H1 (cell line): ENCODE data around the gene GAP43. TPM values are rescaled to one million over a fixed set of nuclear protein-coding genes. Genes with fewer than 3 reads are reported as not detected.

Experiments
- CTCF ChIA-PET: fragments of 300-600 bp; sonication (Branson Sonifier 250); formaldehyde crosslinking; loops from one replicate; lab custom pipeline; 2021; ENCODE audit not compliant: partially characterized antibody; lab: Charles Lee
- POLR2A ChIA-PET: fragments of 300-600 bp; sonication (Branson Sonifier 250); formaldehyde crosslinking; loops from one replicate; lab custom pipeline; 2021; ENCODE audit warnings: inconsistent platforms; ENCODE audit not compliant: partially characterized antibody; lab: Charles Lee
- DNase-seq, 2 experiments: peaks; one replicate each; pipeline versions ENCODE4 v3.0.0 to v3.0.0-alpha.2; 2010 to 2022; ENCODE audit warnings: low spot score in 2 of 2, low read depth in 1 of 2, mixed read lengths in 1 of 2
- FAIRE-seq: peaks from 2 replicates; lab custom pipeline; 2011; peaks lifted over from hg19 to GRCh38; lab: Jason Lieb, UNC
- H2AFZ ChIP-seq: 2 replicates; pipeline ENCODE4 v1.8.1; 2012; ENCODE audit warnings: low read length, inconsistent platforms
- H2AK5ac ChIP-seq: 2 replicates; pipeline ENCODE4 v1.6.1; 2013; ENCODE audit warnings: low read depth, low read length
- H2BK120ac ChIP-seq: replicated peaks from 2 replicates; pipeline ENCODE3; 2013; ENCODE audit warnings: low read depth, low read length, inconsistent platforms
- H2BK12ac ChIP-seq: 2 replicates; pipeline ENCODE4 v1.6.1; 2013; ENCODE audit warnings: low read depth, low read length
- H2BK15ac ChIP-seq: 2 replicates; pipeline ENCODE4 v1.6.1; 2013; ENCODE audit warnings: low read length
- H2BK20ac ChIP-seq: 2 replicates; pipeline ENCODE4 v1.6.1; 2013; ENCODE audit warnings: low read length
- H2BK5ac ChIP-seq: 2 replicates; pipeline ENCODE4 v1.6.1; 2013; ENCODE audit warnings: low read depth, low read length
- H3K14ac ChIP-seq: 2 replicates; pipeline ENCODE4 v1.6.1; 2013; ENCODE audit warnings: inconsistent platforms; ENCODE audit not compliant: insufficient read length
- H3K18ac ChIP-seq: 2 replicates; pipeline ENCODE4 v1.6.1; 2013; ENCODE audit warnings: low read length; ENCODE audit errors: extremely low read depth
- H3K23ac ChIP-seq: 2 replicates; pipeline ENCODE4 v1.6.1; 2013; ENCODE audit warnings: inconsistent platforms; ENCODE audit not compliant: insufficient read length
- H3K23me2 ChIP-seq: 2 replicates; pipeline ENCODE4 v1.6.1; 2013; ENCODE audit warnings: low read depth, low read length
- H3K27ac ChIP-seq: 2 replicates; pipeline ENCODE4 v1.6.1; 2011; ENCODE audit warnings: low read depth, low read length, inconsistent platforms
- H3K27me3 ChIP-seq, 4 experiments: replicated peaks in 1 of 4; 1 replicate in 1 of 4; 2 replicates in 3 of 4; pipeline versions ENCODE4 v1.6.1 to v1.8.1; 2011 to 2013; ENCODE audit warnings: low read length in 3 of 4, mild to moderate bottlenecking in 3 of 4, inconsistent platforms in 2 of 4, mixed read lengths in 2 of 4, moderate library complexity in 1 of 4; ENCODE audit not compliant: control insufficient read depth in 3 of 4, insufficient read depth in 3 of 4; ENCODE audit errors: extremely low read depth in 1 of 4
- H3K36me3 ChIP-seq, 4 experiments: 2 replicates each; pipeline versions ENCODE4 v1.6.1 to v1.8.1; 2011 to 2013; ENCODE audit warnings: mild to moderate bottlenecking in 4 of 4, low read length in 3 of 4, moderate library complexity in 2 of 4, control low read depth in 1 of 4, inconsistent platforms in 1 of 4; ENCODE audit not compliant: insufficient read depth in 4 of 4, control insufficient read depth in 2 of 4
- H3K4ac ChIP-seq: replicated peaks from 2 replicates; pipeline ENCODE3; 2013; ENCODE audit warnings: low read length, low read depth, mixed read lengths, inconsistent platforms; ENCODE audit not compliant: insufficient read length
- H3K4me1 ChIP-seq, 4 experiments: replicated peaks in 1 of 4; 1 replicate in 1 of 4; 2 replicates in 3 of 4; pipeline versions ENCODE4 v1.6.1 to v1.8.1; 2011 to 2013; ENCODE audit warnings: low read length in 3 of 4, inconsistent platforms in 2 of 4, mixed read lengths in 1 of 4; ENCODE audit not compliant: insufficient read depth in 4 of 4, control insufficient read depth in 3 of 4
- H3K4me2 ChIP-seq, 2 experiments: 2 replicates each; pipeline versions ENCODE4 v1.6.1 to v1.8.1; 2011 to 2013; ENCODE audit warnings: low read depth in 2 of 2, low read length in 2 of 2, control low read depth in 1 of 2, inconsistent platforms in 1 of 2, mild to moderate bottlenecking in 1 of 2; ENCODE audit not compliant: insufficient read depth in 1 of 2
- H3K4me3 ChIP-seq, 4 experiments: fragments of 200-600, 300-600 bp in 1 of 4; sonication (generic), shearing (Covaris generic), sonication (Bioruptor Twin) in 1 of 4; 2 replicates each; pipeline versions ENCODE4 v1.5.1 to v1.8.1; 2011 to 2016; ENCODE audit warnings: low read length in 4 of 4, low read depth in 3 of 4, control low read depth in 2 of 4, inconsistent platforms in 2 of 4, mild to moderate bottlenecking in 2 of 4, mixed read lengths in 1 of 4, moderate library complexity in 1 of 4; ENCODE audit not compliant: insufficient read depth in 2 of 4; ENCODE audit errors: extremely low read depth in 1 of 4
- H3K56ac ChIP-seq: replicated peaks from 2 replicates; pipeline ENCODE3; 2013; ENCODE audit warnings: low read depth, mild to moderate bottlenecking, mixed read lengths, low read length, inconsistent platforms; ENCODE audit not compliant: insufficient read length
- H3K79me1 ChIP-seq: 2 replicates; pipeline ENCODE4 v1.6.1; 2013; ENCODE audit warnings: low read depth, low read length, control low read depth
- H3K79me2 ChIP-seq, 2 experiments: 2 replicates each; pipeline versions ENCODE4 v1.6.1 to v1.8.1; 2012 to 2013; ENCODE audit warnings: low read length in 2 of 2, mild to moderate bottlenecking in 2 of 2, inconsistent platforms in 1 of 2; ENCODE audit not compliant: insufficient read depth in 2 of 2, control insufficient read depth in 1 of 2
- H3K9ac ChIP-seq, 4 experiments: replicated peaks in 1 of 4; 1 replicate in 1 of 4; 2 replicates in 3 of 4; pipeline versions ENCODE4 v1.6.1 to v1.8.1; 2011 to 2013; ENCODE audit warnings: low read depth in 3 of 4, low read length in 3 of 4, control low read depth in 2 of 4, mild to moderate bottlenecking in 2 of 4, moderate library complexity in 2 of 4, inconsistent platforms in 1 of 4; ENCODE audit errors: extremely low read depth in 1 of 4
- H3K9me3 ChIP-seq, 2 experiments: 2 replicates each; pipeline versions ENCODE4 v1.6.1 to v1.8.1; 2012 to 2013; ENCODE audit warnings: mild to moderate bottlenecking in 2 of 2, moderate library complexity in 2 of 2, control low read depth in 1 of 2, inconsistent platforms in 1 of 2, low read depth in 1 of 2, low read length in 1 of 2, mixed read lengths in 1 of 2; ENCODE audit not compliant: insufficient read depth in 2 of 2
- H4K20me1 ChIP-seq, 2 experiments: replicated peaks in 1 of 2; 2 replicates each; pipeline versions ENCODE3 to v1.8.1; 2011 to 2013; ENCODE audit warnings: inconsistent platforms in 2 of 2, low read length in 2 of 2, mild to moderate bottlenecking in 1 of 2; ENCODE audit not compliant: insufficient read depth in 2 of 2, control insufficient read depth in 1 of 2
- H4K5ac ChIP-seq: 2 replicates; pipeline ENCODE4 v1.6.1; 2013; ENCODE audit warnings: low read length, low read depth, mixed read lengths, inconsistent platforms; ENCODE audit not compliant: insufficient read length
- H4K8ac ChIP-seq: 2 replicates; pipeline ENCODE4 v1.8.0; 2013; ENCODE audit warnings: mild to moderate bottlenecking, moderate library complexity, low read length, inconsistent platforms; ENCODE audit not compliant: insufficient read depth; ENCODE audit errors: extremely low read depth
- H4K91ac ChIP-seq: replicated peaks from 2 replicates; pipeline ENCODE3; 2013; ENCODE audit warnings: low read length, mixed read lengths, inconsistent platforms; ENCODE audit not compliant: insufficient read length
- WGBS, 2 experiments: shearing (Covaris generic) in 1 of 2; methylation state at CpG; one replicate each; pipeline versions ENCODE4 v1.1.6 to v1.1.7; 2013 to 2015; ENCODE audit warnings: low lambda C conversion rate in 2 of 2, mixed read lengths in 2 of 2, inconsistent platforms in 1 of 2, low coverage in 1 of 2, missing lambda C conversion rate in 1 of 2; ENCODE audit not compliant: insufficient replicate concordance in 2 of 2, insufficient coverage in 1 of 2, insufficient read length in 1 of 2; ENCODE audit errors: extremely low coverage in 1 of 2, missing lambda C conversion rate in 1 of 2; 5-methylcytosine and 5-hydroxymethylcytosine counted together
- polyA plus RNA-seq, 7 experiments: library from polyadenylated mRNA; depleted of rRNA in 3 of 7; stranded (reverse) in 5 of 7; unstranded in 2 of 7; fragments of >200 nt in 5 of 7; fragments of 200-250 nt in 2 of 7; gene quantifications; 1 replicate in 5 of 7; 2 replicates in 1 of 7; 4 replicates in 1 of 7; pipeline versions ENCODE4 v1.2.1 to v1.2.3, GENCODE V29; 2011 to 2013; ENCODE audit warnings: missing spikeins in 2 of 7, mixed read lengths in 2 of 7
- total RNA-seq: library from RNA; stranded (reverse); fragmentation: NEBNext Ultra II Directional; extraction: Animal tissue kit (Norgen Biotek cat#: 25700); gene quantifications from 2 replicates; pipeline ENCODE4 v1.2.1, GENCODE V29; 2021

GAP43 gene
- total and polyA plus RNA-seq, 2 of the 8 experiments (the other 6 are each of a cell fraction or from before 2014, with no cell fraction given): 11.2 to 21.9 TPM

DNA sequence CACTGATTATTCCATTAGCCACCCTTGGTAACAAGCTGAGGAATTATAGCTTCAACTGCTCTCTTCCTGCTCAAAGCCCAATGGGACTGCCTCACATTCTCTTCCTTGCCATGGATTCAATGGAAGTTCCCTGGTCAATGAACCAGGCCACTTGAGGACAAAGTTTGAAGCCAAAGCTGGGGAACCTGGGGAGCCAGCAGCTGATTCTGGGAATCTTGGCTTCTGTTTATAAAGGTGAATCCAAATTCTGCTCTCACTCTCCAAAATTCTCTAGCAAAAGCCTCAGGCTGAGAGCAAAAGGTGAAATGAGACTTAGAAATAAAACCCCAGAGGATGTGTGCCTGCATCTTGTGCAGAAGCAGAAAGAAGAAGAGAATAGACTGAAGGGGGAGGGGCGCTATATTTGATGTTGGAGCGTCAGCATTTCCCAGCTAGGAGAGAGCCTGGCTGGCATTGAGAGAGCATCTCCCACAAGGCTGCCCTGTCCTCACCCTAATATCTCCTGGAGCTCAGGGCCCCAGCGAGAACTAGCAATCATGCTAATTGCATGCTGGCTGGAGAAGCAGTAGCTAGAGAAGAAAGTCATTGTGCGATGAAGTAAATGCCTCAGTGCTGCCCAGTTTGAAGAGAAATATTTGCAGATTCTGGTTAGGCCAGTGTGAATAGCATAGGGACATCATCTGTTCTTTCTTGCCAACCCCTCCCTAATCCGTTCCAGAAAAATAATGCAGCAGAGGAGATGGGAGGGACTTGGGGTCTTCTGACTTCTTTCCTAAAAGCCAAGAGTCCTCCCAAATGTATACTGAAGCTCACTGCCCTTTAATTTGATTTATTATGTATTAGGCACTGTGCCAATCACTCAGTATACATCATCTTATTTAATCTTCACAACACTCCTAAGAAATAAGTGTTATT lies 34.9 kb upstream of the GAP43 start:
- H2AK5ac ChIP-seq: no peak overlapping the region
- WGBS, 2 experiments: 79% methylated on average over 5 of the region's 5 CpGs; no CpG with 5 or more reads in 1 of the 2 experiments
- CTCF ChIA-PET: interaction anchor here (0.9 to 1.4 kb wide), 7 partner anchors 9 to 195 kb away, joined by 3 to 5 read pairs (median 3); no protein-coding TSS in a partner anchor
- H3K4ac ChIP-seq: no peak overlapping the region
- H3K79me2 ChIP-seq: no peaks in the 10 kb centered on the region
- no peaks in the 10 kb centered on the region; the same call in 1 of the 2 replicates for H3K23me2 ChIP-seq
- H3K27ac ChIP-seq: no peak overlapping the region
- H4K91ac ChIP-seq: no peak overlapping the region
- H3K4me2 ChIP-seq: no peak overlapping the region
- POLR2A ChIA-PET: interaction anchor here (0.6 kb wide), 1 partner anchor 425 kb away, joined by 3 read pairs; no protein-coding TSS in a partner anchor
- H2BK15ac ChIP-seq: no peak overlapping the region
- H4K5ac ChIP-seq: no peak overlapping the region
- no peak overlapping the region for H3K14ac ChIP-seq
- H3K27me3 ChIP-seq: no peaks in the 10 kb centered on the region
- no peak overlapping the region for H2BK20ac ChIP-seq
- H2AFZ ChIP-seq: no peak overlapping the region
- no peaks in the 10 kb centered on the region for H3K79me1 ChIP-seq
- DNase-seq (no peak), FAIRE-seq (no peak)
- H2BK12ac ChIP-seq: no peak overlapping the region
- no peaks in the 10 kb centered on the region for H4K20me1 ChIP-seq
- H3K23ac ChIP-seq: no peak overlapping the region
- no peak overlapping the region for H2BK120ac ChIP-seq
- H3K56ac ChIP-seq: no peak overlapping the region
- no peak overlapping the region for H3K18ac ChIP-seq
- no peaks in the 10 kb centered on the region for H3K36me3 ChIP-seq
- H3K9me3 ChIP-seq: no peaks in the 10 kb centered on the region
- no peak overlapping the region for H2BK5ac ChIP-seq
- H4K8ac ChIP-seq: no peak overlapping the region
- no peaks in the 10 kb centered on the region for H3K4me1 ChIP-seq
- no peak overlapping the region for H3K9ac ChIP-seq
- H3K4me3 ChIP-seq: no peak overlapping the region
